Psoas muscle (tissue), 8 donors: ENCODE results near the gene CFAP70. TPM values are rescaled to one million over a fixed set of nuclear protein-coding genes. Genes with fewer than 3 reads are reported as not detected.

ENCODE experiments used
- ATAC-seq, 4 donors: fragments of 200-7000 bp; cut with Tn5 transposase; one replicate each; pipeline ENCODE4 v1.9.1; 2020; ENCODE audit warnings: moderate library complexity in 3 of 4, mild to moderate bottlenecking in 2 of 4
- DNase-seq, 2 donors: peaks; one replicate each; pipeline ENCODE4 v3.0.0-alpha.2; 2020
- H3K27ac ChIP-seq: fragments of 200-600 bp; one replicate; pipeline ENCODE4 v1.8.0; 2022
- H3K27me3 ChIP-seq, 3 donors: fragments of 200-600 bp in 1 of 3; one replicate each; pipeline versions ENCODE4 v1.6.1 to v1.8.0; 2013 to 2022; ENCODE audit warnings: low read length in 2 of 3, mild to moderate bottlenecking in 2 of 3, moderate library complexity in 1 of 3; ENCODE audit not compliant: insufficient read depth in 3 of 3
- H3K36me3 ChIP-seq, 2 donors: fragments of 200-600 bp in 1 of 2; one replicate each; pipeline versions ENCODE4 v1.6.1 to v1.8.0; 2013 to 2022; ENCODE audit warnings: low read depth in 1 of 2, mild to moderate bottlenecking in 1 of 2, moderate library complexity in 1 of 2; ENCODE audit not compliant: insufficient read depth in 1 of 2
- H3K4me1 ChIP-seq: fragments of 200-600 bp; one replicate; pipeline ENCODE4 v1.8.0; 2022
- H3K4me3 ChIP-seq: fragments of 200-600 bp; one replicate; pipeline ENCODE4 v1.8.0; 2022; ENCODE audit warnings: mild to moderate bottlenecking
- H3K9me3 ChIP-seq: fragments of 200-600 bp; one replicate; pipeline ENCODE4 v1.8.0; 2022
- WGBS, 3 donors: extraction: QIAGEN DNeasy Blood & Tissue Kit; methylation state at CpG; one replicate each; pipeline versions ENCODE4 v1.1.6 to v1.1.7; 2013; 5-methylcytosine and 5-hydroxymethylcytosine counted together
- intact Hi-C, 2 donors: fragments of 100-400 bp; cut with DNase I; formaldehyde crosslinking; loops; one replicate each; pipeline versions ENCODE4 v1.11.0 to v1.14.2; 2022
- polyA plus RNA-seq, 3 donors: library from polyadenylated mRNA; stranded (reverse); fragments of 200-250 nt; gene quantifications; one replicate each; pipeline ENCODE4 v1.2.3, GENCODE V29; 2013
- total RNA-seq, 4 donors: library from RNA; stranded (reverse); fragmentation: NEBNext Ultra II Directional in 2 of 4; extraction: Animal tissue kit (Norgen Biotek cat#: 25700) in 2 of 4; gene quantifications; one replicate each; pipeline versions ENCODE4 v1.2.1 to v1.2.4, GENCODE V29; 2021 to 2023
- TF ChIP-seq, protein P1 (sequence below): fragments of 200-600 bp; IDR thresholded peaks from one replicate; pipeline ENCODE4 v1.8.0; 2022; ENCODE audit warnings: antibody characterized with exemption
- donor health status: healthy with polysubstance abuse.
- donor health status: DM: no; HTN: no; CAD: no; lungs with moderate emphysema.
- donor health status: Bipolar disorder and iron deficiency.
- donor health status: healthy.
- donor health status: DM: yes; HTN: yes; CAD: no.
- donor health status: DM: no; HTN: no; CAD: no.
- donor health status: DM: no; HTN: no; CAD: no.
- donor health status: DM: yes; HTN: yes; CAD: no.

CFAP70 gene
- total and polyA plus RNA-seq, 7 donors: 0.08 to 0.86 (median 0.47) TPM

DNA sequence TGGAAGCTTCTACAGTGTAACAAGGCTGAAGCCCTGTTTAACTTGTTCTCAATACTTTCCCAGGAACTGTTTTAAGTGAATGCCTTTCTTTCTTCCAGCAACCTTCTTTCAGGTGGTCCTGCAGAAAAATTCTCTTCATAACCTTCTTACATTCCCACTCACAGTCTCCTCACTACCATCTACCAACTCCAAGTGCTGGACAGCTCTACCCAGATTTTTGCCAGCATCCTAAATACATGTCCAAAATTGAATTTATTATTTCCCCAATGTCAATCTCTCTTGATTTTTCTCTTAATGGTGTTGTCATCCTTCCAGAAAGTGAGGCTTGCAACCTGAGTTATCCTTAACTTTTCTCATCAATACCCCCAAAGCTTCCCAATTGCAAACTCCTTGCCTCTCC, 48.2 kb downstream of the CFAP70 start:
- intact Hi-C loops: no loop called here
- H3K9me3 ChIP-seq: peaks cover 5% of the 10 kb centered on the region
- H3K4me3 ChIP-seq: no peak overlapping the region
- DNase-seq: no peak
- H3K27ac ChIP-seq: no peak overlapping the region
- no peak for ATAC-seq
- peaks cover 0 to 7% of the 10 kb centered on the region in 2 donors for H3K36me3 ChIP-seq
- H3K27me3 ChIP-seq: no peaks in the 10 kb centered on the region
- H3K4me1 ChIP-seq: no peaks in the 10 kb centered on the region
- TF ChIP-seq, protein P1, sequence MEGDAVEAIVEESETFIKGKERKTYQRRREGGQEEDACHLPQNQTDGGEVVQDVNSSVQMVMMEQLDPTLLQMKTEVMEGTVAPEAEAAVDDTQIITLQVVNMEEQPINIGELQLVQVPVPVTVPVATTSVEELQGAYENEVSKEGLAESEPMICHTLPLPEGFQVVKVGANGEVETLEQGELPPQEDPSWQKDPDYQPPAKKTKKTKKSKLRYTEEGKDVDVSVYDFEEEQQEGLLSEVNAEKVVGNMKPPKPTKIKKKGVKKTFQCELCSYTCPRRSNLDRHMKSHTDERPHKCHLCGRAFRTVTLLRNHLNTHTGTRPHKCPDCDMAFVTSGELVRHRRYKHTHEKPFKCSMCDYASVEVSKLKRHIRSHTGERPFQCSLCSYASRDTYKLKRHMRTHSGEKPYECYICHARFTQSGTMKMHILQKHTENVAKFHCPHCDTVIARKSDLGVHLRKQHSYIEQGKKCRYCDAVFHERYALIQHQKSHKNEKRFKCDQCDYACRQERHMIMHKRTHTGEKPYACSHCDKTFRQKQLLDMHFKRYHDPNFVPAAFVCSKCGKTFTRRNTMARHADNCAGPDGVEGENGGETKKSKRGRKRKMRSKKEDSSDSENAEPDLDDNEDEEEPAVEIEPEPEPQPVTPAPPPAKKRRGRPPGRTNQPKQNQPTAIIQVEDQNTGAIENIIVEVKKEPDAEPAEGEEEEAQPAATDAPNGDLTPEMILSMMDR: no peak

DNA sequence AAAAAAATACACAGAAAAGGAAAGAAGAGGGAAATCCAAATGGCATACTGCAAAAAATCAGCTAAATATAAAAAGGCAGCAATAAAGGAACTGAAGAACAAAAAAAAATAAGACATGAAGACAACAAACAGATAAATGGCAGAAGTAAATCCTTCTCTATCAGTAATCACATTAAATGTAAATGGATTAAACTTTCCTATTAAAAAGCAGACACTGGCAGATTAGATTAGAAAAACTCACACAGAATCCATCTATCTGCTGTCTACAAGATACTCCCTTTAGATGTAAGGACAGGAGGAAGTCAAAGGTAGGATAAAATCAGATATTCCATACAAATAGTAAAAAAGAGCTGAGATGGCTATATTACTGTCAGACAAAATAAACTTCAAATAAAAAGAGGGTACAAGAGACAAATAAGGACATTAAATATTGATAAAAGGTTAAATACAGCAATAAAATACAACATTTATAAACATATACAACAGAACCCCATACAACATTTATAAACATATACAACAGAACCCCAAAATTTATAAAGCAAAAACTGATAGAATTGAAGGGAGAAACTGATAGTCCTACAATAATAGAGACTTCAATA, 51.4 kb downstream of the CFAP70 start:
- Histone ChIP-seq H3K4me1 (no peaks in the 10 kb centered on the region), H3K4me3 (no peak overlapping the region), H3K27me3 (no peaks in the 10 kb centered on the region), H3K9me3 (peaks cover 5% of the 10 kb centered on the region), H3K27ac (no peak overlapping the region), H3K36me3 (peaks cover 0 to 7% of the 10 kb centered on the region in 2 donors)
- no peak for DNase-seq
- TF ChIP-seq, protein P1: no peak
- intact Hi-C loops: no loop called here
- ATAC-seq: no peak

- no peak overlapping the region for H3K27ac ChIP-seq
- TF ChIP-seq, protein P1: no peak
Observed at GRCh38 chr10:73306171-73306708, 52.4 kb downstream of the CFAP70 start.

DNA sequence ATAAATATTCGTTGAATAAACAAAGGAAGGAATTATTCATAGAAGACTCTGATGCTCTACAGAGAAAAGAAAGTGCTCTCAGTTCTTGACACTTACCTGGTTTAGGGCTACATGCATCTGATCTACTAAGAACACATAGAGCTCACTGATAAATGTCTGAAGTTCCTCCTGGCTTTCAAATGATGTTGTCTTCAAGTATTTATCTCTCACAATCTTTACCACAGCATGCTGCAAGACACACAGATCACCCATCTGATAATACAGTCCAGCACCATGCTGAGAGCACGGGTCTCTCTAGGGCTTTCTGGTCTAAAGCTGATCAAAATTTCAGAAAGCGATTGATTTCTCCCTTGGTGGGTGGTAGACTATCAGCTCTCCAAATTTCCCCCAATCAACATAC, 61.7 kb downstream of the CFAP70 start:
- Histone ChIP-seq H3K9me3 (no peaks in the 10 kb centered on the region), H3K4me1 (no peaks in the 10 kb centered on the region), H3K27me3 (no peaks in the 10 kb centered on the region), H3K4me3 (no peak overlapping the region), H3K27ac (no peak overlapping the region), H3K36me3 (peaks cover 0 to 4% of the 10 kb centered on the region in 2 donors)
- WGBS, 3 donors: 76 to 88% (median 83%) methylated on average over 3 of the region's 3 CpGs
- TF ChIP-seq, protein P1: no peak
- intact Hi-C loops: no loop called here
- ATAC-seq (no peak), DNase-seq (no peak)

More at GRCh38 chr10:73306171-73306708, 52.4 kb downstream of the CFAP70 start:
- intact Hi-C loops: no loop called here
- H3K4me3 ChIP-seq: no peak overlapping the region
- ATAC-seq: no peak
- H3K27me3 ChIP-seq: no peaks in the 10 kb centered on the region
- H3K9me3 ChIP-seq: peaks cover 5% of the 10 kb centered on the region
- no peaks in the 10 kb centered on the region for H3K36me3 ChIP-seq
- no peaks in the 10 kb centered on the region for H3K4me1 ChIP-seq
- no peak for DNase-seq

DNA sequence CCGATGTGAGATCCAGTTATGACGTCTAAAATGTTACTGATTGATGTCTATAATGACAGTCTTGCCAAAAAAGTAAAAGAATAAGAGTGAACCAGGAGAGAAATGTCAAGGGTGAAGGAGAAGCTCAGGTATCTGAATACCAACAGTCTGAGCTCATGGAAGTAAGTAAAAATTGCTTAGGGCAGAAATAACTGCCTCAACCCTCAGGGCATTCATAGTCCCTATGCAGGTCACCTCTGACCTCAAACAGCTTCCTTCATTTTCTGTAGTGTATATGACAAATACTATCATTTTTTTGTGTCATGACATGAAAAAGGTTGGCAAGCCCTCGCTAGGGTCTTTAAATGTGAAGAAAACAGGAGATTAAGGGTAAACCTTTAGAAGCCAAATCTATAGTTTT, 65.2 kb downstream of the CFAP70 start:
- Histone ChIP-seq H3K27ac (no peak overlapping the region), H3K27me3 (no peaks in the 10 kb centered on the region), H3K9me3 (no peaks in the 10 kb centered on the region), H3K4me3 (no peak overlapping the region), H3K4me1 (no peaks in the 10 kb centered on the region), H3K36me3 (peaks cover 0 to 16% of the 10 kb centered on the region in 2 donors)
- TF ChIP-seq, protein P1: no peak
- intact Hi-C loops: no loop called here
- 50 to 76% (median 55%) methylated on average over 3 of the region's 3 CpGs for WGBS, 3 donors
- ATAC-seq (no peak), DNase-seq (no peak)
